Endothelial cell of umbilical vein (primary cell): ENCODE data around the gene AIDA. TPM values are rescaled to one million over a fixed set of nuclear protein-coding genes. Genes with fewer than 3 reads are reported as not detected.

Experiments
- BruUV-seq: library from RNA; stranded (reverse); fragments of 400-500 nt; replicated peaks from 2 replicates; lab custom pipeline; 2021; lab: Mats Ljungman, UMichigan
- CTCF ChIA-PET: fragments of 300-600, 350-600 bp; sonication (Branson Sonifier 250); formaldehyde crosslinking; loops from one replicate; lab custom pipeline; 2021; ENCODE audit warnings: antibody characterized with exemption, inconsistent platforms; lab: Charles Lee
- POLR2A ChIA-PET: fragments of 300-600, 350-600 bp; sonication (Branson Sonifier 250); formaldehyde crosslinking; loops from one replicate; lab custom pipeline; 2021; ENCODE audit warnings: antibody characterized with exemption, inconsistent platforms; lab: Charles Lee
- DNase-seq: peaks from one replicate; pipeline ENCODE4 v3.0.0-alpha.2; 2011; ENCODE audit warnings: low read depth, low spot score
- FAIRE-seq: peaks from 2 replicates; lab custom pipeline; 2011; peaks lifted over from hg19 to GRCh38; lab: Jason Lieb, UNC
- H2AFZ ChIP-seq: 2 replicates; pipeline ENCODE4 v1.6.0; 2012; ENCODE audit warnings: low read depth, low read length, control low read depth, inconsistent platforms
- H3K27ac ChIP-seq: 2 replicates; pipeline ENCODE4 v1.5.1; 2011; ENCODE audit warnings: low read depth, mild to moderate bottlenecking, control low read depth, low read length, moderate library complexity; ENCODE audit not compliant: insufficient read depth
- H3K27me3 ChIP-seq, 2 experiments: 2 replicates each; pipeline versions ENCODE4 v1.6.0 to v1.6.1; 2011; ENCODE audit warnings: low read length in 2 of 2, mixed read lengths in 1 of 2; ENCODE audit not compliant: control insufficient read depth in 2 of 2, insufficient read depth in 2 of 2
- H3K36me3 ChIP-seq, 2 experiments: 2 replicates in 1 of 2; 3 replicates in 1 of 2; pipeline ENCODE4 v1.5.1; 2011; ENCODE audit warnings: low read length in 2 of 2, mild to moderate bottlenecking in 1 of 2, moderate library complexity in 1 of 2; ENCODE audit not compliant: control insufficient read depth in 2 of 2, insufficient read depth in 2 of 2; ENCODE audit errors: extremely low read depth in 1 of 2
- H3K4me1 ChIP-seq: 3 replicates; pipeline ENCODE4 v1.5.1; 2011; ENCODE audit warnings: mild to moderate bottlenecking, low read length; ENCODE audit not compliant: control insufficient read depth, insufficient read depth; ENCODE audit errors: extremely low read depth
- H3K4me2 ChIP-seq: 2 replicates; pipeline ENCODE4 v1.6.1; 2011; ENCODE audit warnings: low read length, control low read depth, mixed read lengths; ENCODE audit not compliant: insufficient read depth
- H3K4me3 ChIP-seq, 3 experiments: fragments of 200-600 bp in 1 of 3; sonication (generic), shearing (Covaris generic) in 1 of 3; replicated peaks in 1 of 3; 2 replicates each; pipeline ENCODE4 v1.5.1; 2011 to 2016; ENCODE audit warnings: control low read depth in 3 of 3, low read length in 3 of 3, mild to moderate bottlenecking in 2 of 3, inconsistent platforms in 1 of 3, low read depth in 1 of 3, moderate library complexity in 1 of 3; ENCODE audit not compliant: insufficient read depth in 1 of 3
- H3K79me2 ChIP-seq: 2 replicates; pipeline ENCODE4 v1.6.0; 2012; ENCODE audit warnings: low read length, inconsistent platforms; ENCODE audit not compliant: control insufficient read depth, insufficient read depth
- H3K9ac ChIP-seq: replicated peaks from 2 replicates; pipeline ENCODE3; 2011; ENCODE audit warnings: low read length, control low read depth; ENCODE audit not compliant: insufficient read depth; ENCODE audit errors: extremely low read depth
- H3K9me1 ChIP-seq: replicated peaks from 3 replicates; pipeline ENCODE4 v1.6.0; 2011; ENCODE audit warnings: mild to moderate bottlenecking, low read length; ENCODE audit not compliant: control insufficient read depth, insufficient read depth; ENCODE audit errors: extremely low read depth
- H3K9me3 ChIP-seq: replicated peaks from 2 replicates; pipeline ENCODE4 v1.5.1; 2012; ENCODE audit warnings: low read length, inconsistent platforms; ENCODE audit not compliant: control insufficient read depth, insufficient read depth
- H4K20me1 ChIP-seq: replicated peaks from 2 replicates; pipeline ENCODE3; 2011; ENCODE audit warnings: mild to moderate bottlenecking, low read length; ENCODE audit not compliant: control insufficient read depth, insufficient read depth; ENCODE audit errors: extremely low read depth
- EZH2 ChIP-seq: IDR thresholded peaks from 2 replicates; pipeline ENCODE4 v1.6.1; 2012; ENCODE audit warnings: borderline replicate concordance, low read depth, mild to moderate bottlenecking, moderate library complexity, low read length, inconsistent platforms; ENCODE audit not compliant: severe bottlenecking
- FOS ChIP-seq: IDR thresholded peaks from 2 replicates; pipeline ENCODE4 v1.6.1; 2011; ENCODE audit warnings: mild to moderate bottlenecking, low read length, moderate library complexity, borderline replicate concordance; ENCODE audit not compliant: insufficient read depth
- GATA2 ChIP-seq: IDR thresholded peaks from 2 replicates; pipeline ENCODE4 v1.7.0; 2011; ENCODE audit warnings: low read depth, mild to moderate bottlenecking, moderate library complexity, mixed read lengths, low read length; ENCODE audit not compliant: insufficient read length, insufficient read depth
- JUN ChIP-seq: IDR thresholded peaks from 2 replicates; pipeline ENCODE4 v1.6.1; 2011; ENCODE audit warnings: borderline replicate concordance, low read depth; ENCODE audit not compliant: insufficient read length, insufficient read depth
- MYC ChIP-seq: IDR thresholded peaks from one replicate; pipeline ENCODE4 v1.6.1; 2011; ENCODE audit warnings: mild to moderate bottlenecking, low read depth, low read length
- POLR2A ChIP-seq: IDR thresholded peaks from 2 replicates; pipeline ENCODE4 v1.6.1; 2012; ENCODE audit warnings: low read depth, mild to moderate bottlenecking, control low read depth, low read length
- POLR2AphosphoS5 ChIP-seq: IDR thresholded peaks from 2 replicates; pipeline ENCODE4 v1.6.1; 2012; ENCODE audit warnings: low read depth, mild to moderate bottlenecking, control low read depth, low read length, moderate library complexity; ENCODE audit not compliant: insufficient read depth
- dilution Hi-C: fragments of 300-500 bp; cut with MboI; formaldehyde crosslinking; loops from one replicate; pipeline ENCODE4 v1.15.0; 2019; ENCODE audit warnings: low sequenced_read_pairs; ENCODE audit not compliant: extremely low pct_ligation_motif_present
- intact Hi-C: fragments of 100-400 bp; cut with micrococcal nuclease; formaldehyde crosslinking; loops from one replicate; pipeline ENCODE4 v1.10.0; 2022
- polyA plus RNA-seq, 4 experiments: library from polyadenylated mRNA; depleted of rRNA in 3 of 4; stranded (reverse) in 3 of 4; unstranded in 1 of 4; fragments of >200 nt; gene quantifications; 2 replicates each; pipeline versions ENCODE4 v1.2.1 to v1.2.3, GENCODE V29; 2011 to 2012; ENCODE audit warnings: missing spikeins in 1 of 4
- total RNA-seq: library from RNA; stranded (reverse); gene quantifications from 2 replicates; pipeline ENCODE4 v1.2.3, GENCODE V29; 2021
- TF ChIP-seq, protein P1 (sequence below), 2 donors: IDR thresholded peaks; 1 replicate in 1 of 2; 2 replicates in 1 of 2; pipeline ENCODE4 v1.5.1; 2011; ENCODE audit warnings: low read length in 2 of 2, mild to moderate bottlenecking in 2 of 2, moderate library complexity in 2 of 2, control low read depth in 1 of 2, inconsistent platforms in 1 of 2, low read depth in 1 of 2; ENCODE audit not compliant: insufficient read depth in 1 of 2; ENCODE audit errors: extremely low read depth in 1 of 2
- TF ChIP-seq, protein P2 (sequence below): IDR thresholded peaks from 2 replicates; pipeline ENCODE4 v1.6.1; 2011; ENCODE audit not compliant: insufficient read depth, insufficient read length

AIDA gene
- total and polyA plus RNA-seq, 2 donors (not counting 3 experiments of a cell fraction or from before 2014, with no cell fraction given): 32.8 to 75.4 TPM

DNA sequence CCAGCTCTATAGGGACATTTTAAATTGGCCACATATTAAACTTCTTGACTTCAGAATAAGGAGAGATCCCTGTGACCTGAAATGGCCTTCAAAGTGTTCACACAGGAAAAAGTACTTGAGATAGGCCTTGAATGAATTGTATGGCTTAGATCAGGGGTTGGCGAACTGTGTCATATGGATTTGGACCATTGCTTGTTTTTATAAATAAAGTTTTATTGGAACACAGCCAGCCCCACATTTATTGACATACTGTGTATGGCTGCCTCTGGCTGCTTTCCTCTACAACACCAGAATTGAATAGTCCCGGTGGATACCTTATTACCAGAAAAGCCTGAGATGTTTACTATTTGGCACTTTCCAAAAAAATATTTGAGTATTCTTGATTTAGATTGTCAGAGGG lies 4.1 kb upstream of the AIDA start:
- Histone ChIP-seq H2AFZ (no peak overlapping the region), H3K27me3 (no peaks in the 10 kb centered on the region), H4K20me1 (no peaks in the 10 kb centered on the region), H3K9me1 (no peaks in the 10 kb centered on the region), H3K27ac (no peak overlapping the region), H3K4me2 (no peak overlapping the region), H3K4me1 (peaks cover 5% of the 10 kb centered on the region), H3K36me3 (peaks cover 6 to 12% of the 10 kb centered on the region in 2 experiments), H3K9me3 (no peaks in the 10 kb centered on the region), H3K79me2 (peaks cover 14% of the 10 kb centered on the region), H3K9ac (no peak overlapping the region), H3K4me3 (no peak overlapping the region)
- dilution Hi-C loops (no loop called here), intact Hi-C loops (loop anchor here (10.0 kb wide), 1 partner anchor 278 kb away; no protein-coding TSS in a partner anchor)
- no TSS peak for BruUV-seq
- TF ChIP-seq POLR2AphosphoS5: no peak
- no peak for TF ChIP-seq FOS
- TF ChIP-seq, protein P1, sequence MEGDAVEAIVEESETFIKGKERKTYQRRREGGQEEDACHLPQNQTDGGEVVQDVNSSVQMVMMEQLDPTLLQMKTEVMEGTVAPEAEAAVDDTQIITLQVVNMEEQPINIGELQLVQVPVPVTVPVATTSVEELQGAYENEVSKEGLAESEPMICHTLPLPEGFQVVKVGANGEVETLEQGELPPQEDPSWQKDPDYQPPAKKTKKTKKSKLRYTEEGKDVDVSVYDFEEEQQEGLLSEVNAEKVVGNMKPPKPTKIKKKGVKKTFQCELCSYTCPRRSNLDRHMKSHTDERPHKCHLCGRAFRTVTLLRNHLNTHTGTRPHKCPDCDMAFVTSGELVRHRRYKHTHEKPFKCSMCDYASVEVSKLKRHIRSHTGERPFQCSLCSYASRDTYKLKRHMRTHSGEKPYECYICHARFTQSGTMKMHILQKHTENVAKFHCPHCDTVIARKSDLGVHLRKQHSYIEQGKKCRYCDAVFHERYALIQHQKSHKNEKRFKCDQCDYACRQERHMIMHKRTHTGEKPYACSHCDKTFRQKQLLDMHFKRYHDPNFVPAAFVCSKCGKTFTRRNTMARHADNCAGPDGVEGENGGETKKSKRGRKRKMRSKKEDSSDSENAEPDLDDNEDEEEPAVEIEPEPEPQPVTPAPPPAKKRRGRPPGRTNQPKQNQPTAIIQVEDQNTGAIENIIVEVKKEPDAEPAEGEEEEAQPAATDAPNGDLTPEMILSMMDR (IDR thresholded peaks at IDR 0.05; ENCODE audit: extremely low read depth in 1 of 2, insufficient read depth in 1 of 2, low read depth in 1 of 2, low read length in 2 of 2): no peak
- TF ChIP-seq, protein P2, sequence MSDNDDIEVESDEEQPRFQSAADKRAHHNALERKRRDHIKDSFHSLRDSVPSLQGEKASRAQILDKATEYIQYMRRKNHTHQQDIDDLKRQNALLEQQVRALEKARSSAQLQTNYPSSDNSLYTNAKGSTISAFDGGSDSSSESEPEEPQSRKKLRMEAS: no peak
- no peak for TF ChIP-seq POLR2A
- TF ChIP-seq MYC: no peak
- no peak for TF ChIP-seq EZH2
- TF ChIP-seq GATA2: no peak
- TF ChIP-seq JUN: no peak
- DNase-seq: no peak
- FAIRE-seq: no peak
- POLR2A ChIA-PET: no interaction called here
- CTCF ChIA-PET: interaction anchor here (1.4 kb wide), 1 partner anchor 374 kb away, joined by 5 read pairs; no protein-coding TSS in a partner anchor
